Epithelial cell of esophagus (primary cell): ENCODE measurements around the gene ZWILCH.
A peak's percentile ranks its signal among the peaks of the same experiment; 100 is the strongest.

Source experiments
- DNase-seq: peaks from one replicate; pipeline ENCODE4 v3.0.0; 2010; ENCODE audit warnings: low read depth
- H3K4me3 ChIP-seq: 2 replicates; pipeline ENCODE4 v1.5.1; 2011; ENCODE audit warnings: mild to moderate bottlenecking, low read length, control low read depth
- TF ChIP-seq, protein P1 (sequence below): IDR thresholded peaks from 2 replicates; pipeline ENCODE4 v1.5.1; 2011; ENCODE audit warnings: low read depth, mild to moderate bottlenecking, low read length, control low read depth, inconsistent platforms; ENCODE audit not compliant: insufficient read depth; ENCODE audit errors: missing control alignments

The ZWILCH gene

DNA sequence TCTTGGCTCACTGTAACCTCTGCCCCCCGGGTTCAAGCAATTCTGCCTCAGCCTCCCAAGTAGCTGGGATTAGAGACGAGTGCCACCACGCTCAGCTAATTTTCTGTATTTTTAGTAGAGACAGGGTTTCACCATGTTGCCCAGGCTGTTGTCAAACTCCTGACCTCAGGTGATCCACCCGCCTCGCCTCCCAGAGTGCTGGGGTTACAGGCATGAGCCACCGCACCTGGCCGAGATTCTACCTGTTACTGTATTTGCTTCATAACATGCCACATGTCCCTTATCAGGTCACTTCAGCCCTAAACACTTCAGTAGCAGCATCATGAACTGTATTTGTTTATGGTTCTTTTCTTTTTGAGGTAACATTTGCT is 68.2 kb downstream of the ZWILCH start:
- no peak overlapping the region for H3K4me3 ChIP-seq
- TF ChIP-seq, protein P1, sequence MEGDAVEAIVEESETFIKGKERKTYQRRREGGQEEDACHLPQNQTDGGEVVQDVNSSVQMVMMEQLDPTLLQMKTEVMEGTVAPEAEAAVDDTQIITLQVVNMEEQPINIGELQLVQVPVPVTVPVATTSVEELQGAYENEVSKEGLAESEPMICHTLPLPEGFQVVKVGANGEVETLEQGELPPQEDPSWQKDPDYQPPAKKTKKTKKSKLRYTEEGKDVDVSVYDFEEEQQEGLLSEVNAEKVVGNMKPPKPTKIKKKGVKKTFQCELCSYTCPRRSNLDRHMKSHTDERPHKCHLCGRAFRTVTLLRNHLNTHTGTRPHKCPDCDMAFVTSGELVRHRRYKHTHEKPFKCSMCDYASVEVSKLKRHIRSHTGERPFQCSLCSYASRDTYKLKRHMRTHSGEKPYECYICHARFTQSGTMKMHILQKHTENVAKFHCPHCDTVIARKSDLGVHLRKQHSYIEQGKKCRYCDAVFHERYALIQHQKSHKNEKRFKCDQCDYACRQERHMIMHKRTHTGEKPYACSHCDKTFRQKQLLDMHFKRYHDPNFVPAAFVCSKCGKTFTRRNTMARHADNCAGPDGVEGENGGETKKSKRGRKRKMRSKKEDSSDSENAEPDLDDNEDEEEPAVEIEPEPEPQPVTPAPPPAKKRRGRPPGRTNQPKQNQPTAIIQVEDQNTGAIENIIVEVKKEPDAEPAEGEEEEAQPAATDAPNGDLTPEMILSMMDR: no peak
- no peak for DNase-seq

DNA sequence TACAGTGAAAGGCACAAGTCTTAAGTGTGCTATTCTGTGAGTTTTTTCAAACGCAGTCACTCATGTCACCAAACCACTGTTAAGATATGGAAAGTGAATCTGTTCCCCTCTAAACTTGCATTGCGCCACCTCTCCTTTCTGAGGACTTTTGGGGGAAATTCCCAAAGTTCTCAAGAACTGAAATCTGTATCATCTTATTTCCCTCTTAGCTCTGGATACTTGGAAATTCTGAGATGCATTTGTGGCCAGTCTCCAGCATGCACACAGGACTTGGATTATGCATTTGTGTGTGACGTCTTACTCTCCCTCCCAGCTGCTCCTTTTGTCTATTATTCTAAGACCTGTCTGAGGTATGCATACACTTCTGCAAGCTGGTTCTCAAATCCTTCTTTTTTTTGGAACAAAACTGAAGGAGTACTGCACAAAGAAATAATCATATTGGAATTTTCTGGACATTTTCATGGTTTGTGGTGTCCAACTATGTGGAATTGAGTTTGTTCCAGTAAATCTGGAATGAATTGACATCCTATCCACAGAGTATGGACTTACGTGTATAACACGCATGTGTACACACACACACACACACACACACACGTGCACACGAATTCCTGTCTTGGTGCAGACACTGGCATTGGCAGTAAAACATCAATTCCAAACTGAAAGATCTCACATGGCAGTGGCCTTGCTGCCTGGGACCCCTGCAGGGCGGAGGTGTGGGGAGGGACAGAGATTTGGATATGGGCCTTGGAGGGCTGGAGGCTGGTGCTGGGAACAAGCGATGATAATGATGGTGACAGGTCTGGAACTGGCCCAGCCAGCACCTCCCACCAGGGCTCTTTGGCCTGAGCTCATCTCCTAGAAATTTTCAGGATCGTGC is 68.8 kb downstream of the ZWILCH start:
- TF ChIP-seq, protein P1: no peak
- no peak overlapping the region for H3K4me3 ChIP-seq
- DNase-seq: no peak

- TF ChIP-seq, protein P1: no peak
- no peak for DNase-seq
- H3K4me3 ChIP-seq: no peak overlapping the region
These were observed 69.4 kb downstream of the ZWILCH start for GRCh38 chr15:66574596-66574950.

DNA sequence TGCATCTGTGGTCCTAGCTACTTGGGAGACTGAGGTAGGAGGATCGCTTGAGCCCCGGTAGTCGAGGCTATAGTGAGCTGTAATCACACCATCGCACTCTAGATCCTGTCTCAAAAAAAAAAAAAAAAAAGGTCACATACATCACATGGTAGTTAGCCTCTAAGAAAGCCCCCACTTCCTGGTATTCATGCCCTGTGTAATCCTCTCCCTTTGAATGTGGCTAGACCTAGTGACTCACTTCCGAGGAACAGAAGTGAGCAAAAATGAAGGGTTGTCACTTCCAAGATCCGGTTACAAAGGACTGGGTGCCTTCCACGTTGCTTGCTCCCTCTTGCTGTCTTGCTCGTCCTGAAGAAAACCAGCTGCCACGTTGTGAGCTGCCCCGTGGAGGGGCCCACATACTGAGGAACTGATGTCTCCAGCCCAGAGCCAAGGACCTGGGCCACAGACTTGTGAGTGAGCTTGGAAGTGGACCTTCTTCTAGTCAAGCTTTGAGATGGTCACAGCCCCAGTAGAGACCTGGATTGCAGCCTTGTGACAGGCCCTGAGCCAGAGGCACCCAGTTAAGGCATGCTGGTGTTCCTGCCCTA is 73.3 kb downstream of the ZWILCH start:
- H3K4me3 ChIP-seq: no peak overlapping the region
- peak; percentile 57 for DNase-seq
- TF ChIP-seq, protein P1: no peak

GRCh38 chr15:66580643-66581042 is 75.5 kb downstream of the ZWILCH start:
- TF ChIP-seq, protein P1: no peak
- no peak overlapping the region for H3K4me3 ChIP-seq

DNA sequence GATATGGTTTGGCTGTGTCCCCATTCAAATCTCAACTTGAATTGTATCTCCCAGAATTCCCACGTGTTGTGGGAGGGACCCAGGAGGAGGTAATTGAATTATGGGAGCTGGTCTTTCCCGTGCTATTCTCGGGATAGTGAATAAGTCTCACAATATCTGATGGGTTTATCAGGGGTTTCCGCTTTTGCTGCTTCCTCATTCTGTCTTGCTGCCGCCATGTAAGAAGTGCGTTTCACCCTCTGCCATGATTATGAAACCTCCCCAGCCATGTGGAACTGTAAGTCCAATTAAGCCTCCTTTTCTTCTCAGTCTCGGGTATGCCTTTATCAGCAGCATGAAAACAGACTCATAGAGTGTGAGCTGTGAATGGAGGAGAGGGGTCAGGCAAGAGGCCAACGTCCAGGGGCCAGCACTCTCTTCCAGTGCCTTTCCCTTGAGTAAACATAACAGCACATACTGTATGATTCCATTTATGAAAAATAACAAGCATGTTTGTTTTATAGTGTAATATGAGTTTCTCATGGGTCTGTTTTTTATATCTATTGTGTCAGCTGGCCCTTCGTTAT is 76.9 kb downstream of the ZWILCH start:
- no peak for DNase-seq
- TF ChIP-seq, protein P1: no peak
- H3K4me3 ChIP-seq: no peak overlapping the region

More at GRCh38 chr15:66580643-66581042, 75.5 kb downstream of the ZWILCH start:
- no peak for DNase-seq
